H1 (cell line): ENCODE results near the gene SLC7A5. TPM values are rescaled to one million over a fixed set of nuclear protein-coding genes. Genes with fewer than 3 reads are reported as not detected.
"Not testable (repeated sequence)": the region's sequence is repeated elsewhere in the genome, so short reads cannot be mapped to it uniquely, and the experiment has no call there.

ENCODE experiments used
- CTCF ChIA-PET: fragments of 300-600 bp; sonication (Branson Sonifier 250); formaldehyde crosslinking; loops from one replicate; lab custom pipeline; 2021; ENCODE audit not compliant: partially characterized antibody; lab: Charles Lee
- POLR2A ChIA-PET: fragments of 300-600 bp; sonication (Branson Sonifier 250); formaldehyde crosslinking; loops from one replicate; lab custom pipeline; 2021; ENCODE audit warnings: inconsistent platforms; ENCODE audit not compliant: partially characterized antibody; lab: Charles Lee
- DNase-seq, 2 experiments: peaks; one replicate each; pipeline versions ENCODE4 v3.0.0 to v3.0.0-alpha.2; 2010 to 2022; ENCODE audit warnings: low spot score in 2 of 2, low read depth in 1 of 2, mixed read lengths in 1 of 2
- FAIRE-seq: peaks from 2 replicates; lab custom pipeline; 2011; peaks lifted over from hg19 to GRCh38; lab: Jason Lieb, UNC
- H2AFZ ChIP-seq: 2 replicates; pipeline ENCODE4 v1.8.1; 2012; ENCODE audit warnings: low read length, inconsistent platforms
- H2AK5ac ChIP-seq: 2 replicates; pipeline ENCODE4 v1.6.1; 2013; ENCODE audit warnings: low read depth, low read length
- H2BK120ac ChIP-seq: replicated peaks from 2 replicates; pipeline ENCODE3; 2013; ENCODE audit warnings: low read depth, low read length, inconsistent platforms
- H2BK12ac ChIP-seq: 2 replicates; pipeline ENCODE4 v1.6.1; 2013; ENCODE audit warnings: low read depth, low read length
- H2BK15ac ChIP-seq: 2 replicates; pipeline ENCODE4 v1.6.1; 2013; ENCODE audit warnings: low read length
- H2BK20ac ChIP-seq: 2 replicates; pipeline ENCODE4 v1.6.1; 2013; ENCODE audit warnings: low read length
- H2BK5ac ChIP-seq: 2 replicates; pipeline ENCODE4 v1.6.1; 2013; ENCODE audit warnings: low read depth, low read length
- H3K14ac ChIP-seq: 2 replicates; pipeline ENCODE4 v1.6.1; 2013; ENCODE audit warnings: inconsistent platforms; ENCODE audit not compliant: insufficient read length
- H3K18ac ChIP-seq: 2 replicates; pipeline ENCODE4 v1.6.1; 2013; ENCODE audit warnings: low read length; ENCODE audit errors: extremely low read depth
- H3K23ac ChIP-seq: 2 replicates; pipeline ENCODE4 v1.6.1; 2013; ENCODE audit warnings: inconsistent platforms; ENCODE audit not compliant: insufficient read length
- H3K23me2 ChIP-seq: 2 replicates; pipeline ENCODE4 v1.6.1; 2013; ENCODE audit warnings: low read depth, low read length
- H3K27ac ChIP-seq: 2 replicates; pipeline ENCODE4 v1.6.1; 2011; ENCODE audit warnings: low read depth, low read length, inconsistent platforms
- H3K27me3 ChIP-seq, 4 experiments: replicated peaks in 1 of 4; 1 replicate in 1 of 4; 2 replicates in 3 of 4; pipeline versions ENCODE4 v1.6.1 to v1.8.1; 2011 to 2013; ENCODE audit warnings: low read length in 3 of 4, mild to moderate bottlenecking in 3 of 4, inconsistent platforms in 2 of 4, mixed read lengths in 2 of 4, moderate library complexity in 1 of 4; ENCODE audit not compliant: control insufficient read depth in 3 of 4, insufficient read depth in 3 of 4; ENCODE audit errors: extremely low read depth in 1 of 4
- H3K36me3 ChIP-seq, 4 experiments: 2 replicates each; pipeline versions ENCODE4 v1.6.1 to v1.8.1; 2011 to 2013; ENCODE audit warnings: mild to moderate bottlenecking in 4 of 4, low read length in 3 of 4, moderate library complexity in 2 of 4, control low read depth in 1 of 4, inconsistent platforms in 1 of 4; ENCODE audit not compliant: insufficient read depth in 4 of 4, control insufficient read depth in 2 of 4
- H3K4ac ChIP-seq: replicated peaks from 2 replicates; pipeline ENCODE3; 2013; ENCODE audit warnings: low read length, low read depth, mixed read lengths, inconsistent platforms; ENCODE audit not compliant: insufficient read length
- H3K4me1 ChIP-seq, 4 experiments: replicated peaks in 1 of 4; 1 replicate in 1 of 4; 2 replicates in 3 of 4; pipeline versions ENCODE4 v1.6.1 to v1.8.1; 2011 to 2013; ENCODE audit warnings: low read length in 3 of 4, inconsistent platforms in 2 of 4, mixed read lengths in 1 of 4; ENCODE audit not compliant: insufficient read depth in 4 of 4, control insufficient read depth in 3 of 4
- H3K4me2 ChIP-seq, 2 experiments: 2 replicates each; pipeline versions ENCODE4 v1.6.1 to v1.8.1; 2011 to 2013; ENCODE audit warnings: low read depth in 2 of 2, low read length in 2 of 2, control low read depth in 1 of 2, inconsistent platforms in 1 of 2, mild to moderate bottlenecking in 1 of 2; ENCODE audit not compliant: insufficient read depth in 1 of 2
- H3K4me3 ChIP-seq, 4 experiments: fragments of 200-600, 300-600 bp in 1 of 4; sonication (generic), shearing (Covaris generic), sonication (Bioruptor Twin) in 1 of 4; 2 replicates each; pipeline versions ENCODE4 v1.5.1 to v1.8.1; 2011 to 2016; ENCODE audit warnings: low read length in 4 of 4, low read depth in 3 of 4, control low read depth in 2 of 4, inconsistent platforms in 2 of 4, mild to moderate bottlenecking in 2 of 4, mixed read lengths in 1 of 4, moderate library complexity in 1 of 4; ENCODE audit not compliant: insufficient read depth in 2 of 4; ENCODE audit errors: extremely low read depth in 1 of 4
- H3K56ac ChIP-seq: replicated peaks from 2 replicates; pipeline ENCODE3; 2013; ENCODE audit warnings: low read depth, mild to moderate bottlenecking, mixed read lengths, low read length, inconsistent platforms; ENCODE audit not compliant: insufficient read length
- H3K79me1 ChIP-seq: 2 replicates; pipeline ENCODE4 v1.6.1; 2013; ENCODE audit warnings: low read depth, low read length, control low read depth
- H3K79me2 ChIP-seq, 2 experiments: 2 replicates each; pipeline versions ENCODE4 v1.6.1 to v1.8.1; 2012 to 2013; ENCODE audit warnings: low read length in 2 of 2, mild to moderate bottlenecking in 2 of 2, inconsistent platforms in 1 of 2; ENCODE audit not compliant: insufficient read depth in 2 of 2, control insufficient read depth in 1 of 2
- H3K9ac ChIP-seq, 4 experiments: replicated peaks in 1 of 4; 1 replicate in 1 of 4; 2 replicates in 3 of 4; pipeline versions ENCODE4 v1.6.1 to v1.8.1; 2011 to 2013; ENCODE audit warnings: low read depth in 3 of 4, low read length in 3 of 4, control low read depth in 2 of 4, mild to moderate bottlenecking in 2 of 4, moderate library complexity in 2 of 4, inconsistent platforms in 1 of 4; ENCODE audit errors: extremely low read depth in 1 of 4
- H3K9me3 ChIP-seq, 2 experiments: 2 replicates each; pipeline versions ENCODE4 v1.6.1 to v1.8.1; 2012 to 2013; ENCODE audit warnings: mild to moderate bottlenecking in 2 of 2, moderate library complexity in 2 of 2, control low read depth in 1 of 2, inconsistent platforms in 1 of 2, low read depth in 1 of 2, low read length in 1 of 2, mixed read lengths in 1 of 2; ENCODE audit not compliant: insufficient read depth in 2 of 2
- H4K20me1 ChIP-seq, 2 experiments: replicated peaks in 1 of 2; 2 replicates each; pipeline versions ENCODE3 to v1.8.1; 2011 to 2013; ENCODE audit warnings: inconsistent platforms in 2 of 2, low read length in 2 of 2, mild to moderate bottlenecking in 1 of 2; ENCODE audit not compliant: insufficient read depth in 2 of 2, control insufficient read depth in 1 of 2
- H4K5ac ChIP-seq: 2 replicates; pipeline ENCODE4 v1.6.1; 2013; ENCODE audit warnings: low read length, low read depth, mixed read lengths, inconsistent platforms; ENCODE audit not compliant: insufficient read length
- H4K8ac ChIP-seq: 2 replicates; pipeline ENCODE4 v1.8.0; 2013; ENCODE audit warnings: mild to moderate bottlenecking, moderate library complexity, low read length, inconsistent platforms; ENCODE audit not compliant: insufficient read depth; ENCODE audit errors: extremely low read depth
- H4K91ac ChIP-seq: replicated peaks from 2 replicates; pipeline ENCODE3; 2013; ENCODE audit warnings: low read length, mixed read lengths, inconsistent platforms; ENCODE audit not compliant: insufficient read length
- EGR1 ChIP-seq: IDR thresholded peaks from 2 replicates; pipeline ENCODE4 v1.6.1; 2011; ENCODE audit warnings: low read depth, low read length, borderline replicate concordance
- JUND ChIP-seq: IDR thresholded peaks from 2 replicates; pipeline ENCODE4 v1.6.1; 2011; ENCODE audit warnings: mild to moderate bottlenecking, improper control_type of control experiment, low read length
- NANOG ChIP-seq: IDR thresholded peaks from 2 replicates; pipeline ENCODE4 v1.6.1; 2011; ENCODE audit warnings: low read length, low read depth, mild to moderate bottlenecking, inconsistent platforms; ENCODE audit not compliant: insufficient read depth, poor library complexity, severe bottlenecking
- SIN3A ChIP-seq, 2 experiments: IDR thresholded peaks in 1 of 2; conservative IDR thresholded peaks in 1 of 2; 2 replicates each; pipeline ENCODE4 v1.6.1; 2011 to 2012; ENCODE audit warnings: low read length in 2 of 2, improper control_type of control experiment in 1 of 2, low read depth in 1 of 2, mild to moderate bottlenecking in 1 of 2
- SP1 ChIP-seq: IDR thresholded peaks from 2 replicates; pipeline ENCODE4 v1.6.1; 2011; ENCODE audit warnings: low read depth, low read length
- TAF1 ChIP-seq: IDR thresholded peaks from 2 replicates; pipeline ENCODE4 v1.6.1; 2011; ENCODE audit warnings: mild to moderate bottlenecking, low read depth, low read length
- TBP ChIP-seq: IDR thresholded peaks from 2 replicates; pipeline ENCODE4 v1.6.1; 2011; ENCODE audit warnings: low read depth, low read length, improper control_type of control experiment
- TCF12 ChIP-seq: IDR thresholded peaks from 2 replicates; pipeline ENCODE4 v1.6.1; 2011; ENCODE audit warnings: low read depth, mild to moderate bottlenecking, low read length
- TEAD4 ChIP-seq: IDR thresholded peaks from 2 replicates; pipeline ENCODE4 v1.6.1; 2012; ENCODE audit warnings: low read depth, low read length, inconsistent platforms, mixed read lengths
- YY1 ChIP-seq: IDR thresholded peaks from 2 replicates; pipeline ENCODE4 v1.6.1; 2011; ENCODE audit warnings: low read depth, mild to moderate bottlenecking, low read length
- WGBS, 2 experiments: shearing (Covaris generic) in 1 of 2; methylation state at CpG; one replicate each; pipeline versions ENCODE4 v1.1.6 to v1.1.7; 2013 to 2015; ENCODE audit warnings: low lambda C conversion rate in 2 of 2, mixed read lengths in 2 of 2, inconsistent platforms in 1 of 2, low coverage in 1 of 2, missing lambda C conversion rate in 1 of 2; ENCODE audit not compliant: insufficient replicate concordance in 2 of 2, insufficient coverage in 1 of 2, insufficient read length in 1 of 2; ENCODE audit errors: extremely low coverage in 1 of 2, missing lambda C conversion rate in 1 of 2; 5-methylcytosine and 5-hydroxymethylcytosine counted together
- polyA plus RNA-seq, 7 experiments: library from polyadenylated mRNA; depleted of rRNA in 3 of 7; stranded (reverse) in 5 of 7; unstranded in 2 of 7; fragments of >200 nt in 5 of 7; fragments of 200-250 nt in 2 of 7; gene quantifications; 1 replicate in 5 of 7; 2 replicates in 1 of 7; 4 replicates in 1 of 7; pipeline versions ENCODE4 v1.2.1 to v1.2.3, GENCODE V29; 2011 to 2013; ENCODE audit warnings: missing spikeins in 2 of 7, mixed read lengths in 2 of 7
- total RNA-seq: library from RNA; stranded (reverse); fragmentation: NEBNext Ultra II Directional; extraction: Animal tissue kit (Norgen Biotek cat#: 25700); gene quantifications from 2 replicates; pipeline ENCODE4 v1.2.1, GENCODE V29; 2021

Gene SLC7A5
- total and polyA plus RNA-seq, 2 of the 8 experiments (the other 6 are each of a cell fraction or from before 2014, with no cell fraction given) = 68.2 to 341 TPM

DNA sequence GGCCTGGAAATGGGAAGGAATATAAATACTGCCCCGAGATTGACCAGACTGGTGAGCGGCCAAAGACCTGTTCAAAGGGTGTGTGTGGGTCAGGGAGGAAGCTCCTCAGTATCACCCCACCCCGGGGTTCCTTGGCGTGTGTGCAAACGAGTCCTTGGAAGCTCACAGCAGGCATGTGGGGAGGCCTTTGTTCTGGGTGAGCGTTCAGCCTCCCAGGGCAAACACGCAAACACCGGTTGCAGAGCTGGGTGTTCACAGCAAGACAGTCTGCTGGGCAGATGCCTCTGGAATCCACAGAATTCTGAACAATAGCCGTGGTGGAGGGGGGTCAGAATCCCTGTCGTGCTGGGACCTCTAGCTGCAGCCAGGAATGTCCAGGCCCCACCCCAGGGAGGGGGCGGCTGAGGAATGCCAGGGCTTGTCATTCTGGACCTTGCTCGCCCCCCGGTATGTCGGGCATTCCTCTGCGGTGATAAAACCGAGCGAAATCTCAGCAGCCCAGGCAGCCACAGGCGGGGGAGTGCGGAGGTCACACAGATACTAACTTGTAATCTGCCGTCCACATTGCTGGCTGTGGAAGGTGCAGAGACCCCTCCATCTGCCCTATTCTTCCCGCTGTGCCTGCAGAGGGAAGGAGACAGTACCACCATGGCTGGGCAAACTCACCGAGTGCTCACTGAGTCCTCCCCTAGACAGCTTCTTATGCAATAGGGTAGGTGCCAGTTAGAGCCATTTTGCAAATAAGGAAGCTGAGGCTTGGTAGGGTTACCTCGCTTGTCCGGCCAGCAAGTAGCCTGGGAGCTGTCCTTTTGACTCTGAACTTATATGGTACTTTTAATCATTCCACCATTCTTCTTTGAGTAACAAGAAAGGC lies 1.3 kb upstream of the SLC7A5 start:
- H3K4me2 ChIP-seq = peak overlapping the region; percentile 56 to 86
- peak overlapping the region; percentile 87 for H3K4ac ChIP-seq
- H3K79me2 ChIP-seq = peaks cover 4 to 31% of the 10 kb centered on the region in 2 experiments; a peak in 3 of 4 replicates
- peaks cover 15 to 29% (median 18%) of the 10 kb centered on the region in 4 experiments for H3K4me1 ChIP-seq
- peak overlapping the region in 1 of 4 experiments; percentile 57; a peak in 2 of 7 replicates for H3K9ac ChIP-seq
- not testable (repeated sequence) for H2AFZ ChIP-seq, H3K79me1 ChIP-seq, H3K23ac ChIP-seq, FAIRE-seq, H3K56ac ChIP-seq, H3K36me3 ChIP-seq, H3K27ac ChIP-seq, H4K5ac ChIP-seq, H3K9me3 ChIP-seq, H3K14ac ChIP-seq, H4K20me1 ChIP-seq
- peak; percentile 76 to 85 for DNase-seq
- peak overlapping the region; percentile 88; the same call in 1 of the 2 replicates for H2AK5ac ChIP-seq
- peak overlapping the region; percentile 92 for H2BK5ac ChIP-seq
- peak overlapping the region; percentile 91 for H4K91ac ChIP-seq
- H2BK20ac ChIP-seq = peak overlapping the region; percentile 97
- 6% methylated on average over 24 of the region's 24 CpGs; no CpG with 5 or more reads in 1 of the 2 experiments for WGBS, 2 experiments
- peaks cover 0 to 27% (median 18%) of the 10 kb centered on the region in 4 experiments; a peak in 5 of 7 replicates for H3K27me3 ChIP-seq
- CTCF ChIA-PET = interaction anchor here (0.6 to 12.4 kb wide), 36 partner anchors 10 to 410 kb away, joined by 3 to 181 read pairs (median 6); partner anchors contain the start of gene KLHDC4
- peaks cover 15% of the 10 kb centered on the region for H3K23me2 ChIP-seq
- peak overlapping the region; percentile 96 for H2BK12ac ChIP-seq
- peak overlapping the region in 3 of 4 experiments; percentile 20 to 32 (median 31); a peak in 3 of 8 replicates for H3K4me3 ChIP-seq
- POLR2A ChIA-PET = interaction anchor here (1.2 to 22.5 kb wide), 16 partner anchors 15 to 192 kb away, joined by 3 to 507 read pairs (median 10); partner anchors contain the start of gene KLHDC4
- H3K18ac ChIP-seq = peak overlapping the region; percentile 64
- peak overlapping the region; percentile 32 for H2BK15ac ChIP-seq
- peak overlapping the region; percentile 36; the same call in 1 of the 2 replicates for H4K8ac ChIP-seq
- peak overlapping the region; percentile 97 for H2BK120ac ChIP-seq
- TF ChIP-seq JUND (peak; percentile 27; the same call in 1 of the 2 replicates), NANOG (peak; percentile 62), TAF1 (peak; percentile 41; the same call in 1 of the 2 replicates), SIN3A (conservative IDR thresholded peaks at IDR 0.05 in 1 of 2, IDR thresholded peaks at IDR 0.05 in 1 of 2; ENCODE audit: low read depth in 1 of 2, low read length in 2 of 2) (peak; percentile 30 to 66; a peak in 2 of 4 replicates), SP1 (peak; percentile 62; the same call in 1 of the 2 replicates), EGR1 (peak; percentile 83), YY1 (peak; percentile 19; the same call in 1 of the 2 replicates), TBP (peak; percentile 37; the same call in 1 of the 2 replicates), TEAD4 (peak; percentile 94), TCF12 (0 out of 2 replicates have a peak, but pooled peaks have one; percentile 25)
